ENCODE data around the gene CDYL2.

- TF ChIP-seq CTCF (IDR thresholded peaks at IDR 0.05; ENCODE audit: low read depth, low read length): no peak
- TF ChIP-seq EZH2phosphoT487 (IDR thresholded peaks at IDR 0.05; ENCODE audit: low read depth): no peak
Observed at GRCh38 chr16:80739523-80739922, 64.9 kb downstream of the CDYL2 start.
